Measurements from ENCODE around the gene CDC14B.

GRCh38 chr9:96522366-96522765 is 97.3 kb downstream of the CDC14B start:
- no peak for TF ChIP-seq CTCF (conservative IDR thresholded peaks at IDR 0.05; ENCODE audit: low read depth, low read length)
- TF ChIP-seq EZH2phosphoT487 (IDR thresholded peaks at IDR 0.05; ENCODE audit: borderline replicate concordance, low read length): no peak

Measured in PC-3 (cell line).